Measurements from ENCODE around the gene CACNB4.
"Not testable (repeated sequence)": the region's sequence is repeated elsewhere in the genome, so short reads cannot be mapped to it uniquely, and the experiment has no call there.

The CACNB4 gene

GRCh38 chr2:151796774-151797173 is 302.1 kb downstream of the CACNB4 start:
- Histone ChIP-seq H4K20me1 (ENCODE audit: insufficient read depth, low read length) (no peaks in the 10 kb centered on the region), H2AFZ (ENCODE audit: low read length) (no peak overlapping the region), H3K9me3 (ENCODE audit: low read length) (no peaks in the 10 kb centered on the region), H3K79me2 (ENCODE audit: insufficient read depth, low read length) (no peaks in the 10 kb centered on the region), H3K36me3 (ENCODE audit: insufficient read depth, low read length) (peaks cover 29% of the 10 kb centered on the region), H3K4me2 (ENCODE audit: low read length) (no peak overlapping the region), H3F3A (ENCODE audit: insufficient read depth, low read length) (no peaks in the 10 kb centered on the region), H3K9me2 (ENCODE audit: low read depth, low read length) (no peaks in the 10 kb centered on the region), H3K4me3 (ENCODE audit: low read depth, low read length, poor library complexity, severe bottlenecking) (no peak overlapping the region), H3K9ac (ENCODE audit: low read length) (no peak overlapping the region), H3K4me1 (ENCODE audit: insufficient read depth, low read length, severe bottlenecking) (no peaks in the 10 kb centered on the region), H3K27me3 (ENCODE audit: insufficient read depth, low read length) (no peaks in the 10 kb centered on the region), H3K27ac (ENCODE audit: low read depth, low read length, poor library complexity, severe bottlenecking) (no peak overlapping the region)
- no peak for TF ChIP-seq EZH2 (IDR thresholded peaks at IDR 0.05; ENCODE audit: borderline replicate concordance, low read length)
- TF ChIP-seq, protein P1, sequence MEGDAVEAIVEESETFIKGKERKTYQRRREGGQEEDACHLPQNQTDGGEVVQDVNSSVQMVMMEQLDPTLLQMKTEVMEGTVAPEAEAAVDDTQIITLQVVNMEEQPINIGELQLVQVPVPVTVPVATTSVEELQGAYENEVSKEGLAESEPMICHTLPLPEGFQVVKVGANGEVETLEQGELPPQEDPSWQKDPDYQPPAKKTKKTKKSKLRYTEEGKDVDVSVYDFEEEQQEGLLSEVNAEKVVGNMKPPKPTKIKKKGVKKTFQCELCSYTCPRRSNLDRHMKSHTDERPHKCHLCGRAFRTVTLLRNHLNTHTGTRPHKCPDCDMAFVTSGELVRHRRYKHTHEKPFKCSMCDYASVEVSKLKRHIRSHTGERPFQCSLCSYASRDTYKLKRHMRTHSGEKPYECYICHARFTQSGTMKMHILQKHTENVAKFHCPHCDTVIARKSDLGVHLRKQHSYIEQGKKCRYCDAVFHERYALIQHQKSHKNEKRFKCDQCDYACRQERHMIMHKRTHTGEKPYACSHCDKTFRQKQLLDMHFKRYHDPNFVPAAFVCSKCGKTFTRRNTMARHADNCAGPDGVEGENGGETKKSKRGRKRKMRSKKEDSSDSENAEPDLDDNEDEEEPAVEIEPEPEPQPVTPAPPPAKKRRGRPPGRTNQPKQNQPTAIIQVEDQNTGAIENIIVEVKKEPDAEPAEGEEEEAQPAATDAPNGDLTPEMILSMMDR (IDR thresholded peaks at IDR 0.05; ENCODE audit: low read length) = no peak

DNA sequence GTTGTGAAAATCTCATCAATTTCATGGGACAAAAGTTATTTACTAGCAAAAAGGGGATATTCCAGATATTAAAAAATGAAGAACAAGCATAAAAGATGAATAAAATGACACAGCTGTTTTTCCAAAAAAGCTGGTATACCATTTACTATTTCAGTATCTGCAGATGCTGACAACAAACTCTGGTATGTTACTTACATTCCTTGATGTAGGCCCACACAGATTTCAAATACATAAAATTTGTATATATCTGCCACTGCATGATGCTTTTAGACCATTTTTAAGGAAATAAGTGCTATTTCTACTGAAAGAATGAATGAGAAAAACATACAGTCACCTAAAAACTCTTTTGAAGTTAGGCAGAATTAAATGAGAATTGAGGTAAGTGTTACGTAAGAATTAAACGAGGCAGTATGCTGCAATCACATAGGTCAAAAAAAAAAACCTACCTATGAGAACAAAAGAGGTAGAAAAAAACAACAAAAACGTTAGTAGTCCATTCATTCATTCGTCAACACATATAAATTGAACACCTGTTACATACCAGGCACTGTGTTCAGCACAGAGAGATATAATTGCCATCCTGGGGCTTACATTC is 303.1 kb downstream of the CACNB4 start:
- Histone ChIP-seq H4K20me1 (ENCODE audit: insufficient read depth, low read length) (no peaks in the 10 kb centered on the region), H3K79me2 (ENCODE audit: insufficient read depth, low read length) (no peaks in the 10 kb centered on the region), H2AFZ (ENCODE audit: low read length) (no peak overlapping the region), H3K9ac (ENCODE audit: low read length) (no peak overlapping the region), H3K9me3 (ENCODE audit: low read length) (no peaks in the 10 kb centered on the region), H3K27ac (ENCODE audit: low read depth, low read length, poor library complexity, severe bottlenecking) (no peak overlapping the region), H3K4me3 (ENCODE audit: low read depth, low read length, poor library complexity, severe bottlenecking) (no peak overlapping the region), H3K4me2 (ENCODE audit: low read length) (no peak overlapping the region), H3K27me3 (ENCODE audit: insufficient read depth, low read length) (no peaks in the 10 kb centered on the region), H3K36me3 (ENCODE audit: insufficient read depth, low read length) (peaks cover 20% of the 10 kb centered on the region), H3K9me2 (ENCODE audit: low read depth, low read length) (no peaks in the 10 kb centered on the region), H3K4me1 (ENCODE audit: insufficient read depth, low read length, severe bottlenecking) (no peaks in the 10 kb centered on the region), H3F3A (ENCODE audit: insufficient read depth, low read length) (no peaks in the 10 kb centered on the region)
- TF ChIP-seq, protein P1 (IDR thresholded peaks at IDR 0.05; ENCODE audit: low read length) = no peak
- no peak for TF ChIP-seq EZH2 (IDR thresholded peaks at IDR 0.05; ENCODE audit: borderline replicate concordance, low read length)

- not testable (repeated sequence) for H3K9ac ChIP-seq (ENCODE audit: low read length); H3K79me2 ChIP-seq (ENCODE audit: insufficient read depth, low read length); H3K9me2 ChIP-seq (ENCODE audit: low read depth, low read length); H3F3A ChIP-seq (ENCODE audit: insufficient read depth, low read length); H3K9me3 ChIP-seq (ENCODE audit: low read length); H3K4me1 ChIP-seq (ENCODE audit: insufficient read depth, low read length, severe bottlenecking); H4K20me1 ChIP-seq (ENCODE audit: insufficient read depth, low read length); H2AFZ ChIP-seq (ENCODE audit: low read length); H3K4me3 ChIP-seq (ENCODE audit: low read depth, low read length, poor library complexity, severe bottlenecking); H3K27ac ChIP-seq (ENCODE audit: low read depth, low read length, poor library complexity, severe bottlenecking); H3K27me3 ChIP-seq (ENCODE audit: insufficient read depth, low read length); H3K4me2 ChIP-seq (ENCODE audit: low read length)
- peaks cover 15% of the 10 kb centered on the region for H3K36me3 ChIP-seq (ENCODE audit: insufficient read depth, low read length)
These were observed 304.4 kb downstream of the CACNB4 start for GRCh38 chr2:151794422-151794821.

GRCh38 chr2:151793123-151793522 is 305.7 kb downstream of the CACNB4 start:
- Histone ChIP-seq H3K9ac (ENCODE audit: low read length) (no peak overlapping the region), H3K36me3 (ENCODE audit: insufficient read depth, low read length) (peaks cover 21% of the 10 kb centered on the region), H3K27ac (ENCODE audit: low read depth, low read length, poor library complexity, severe bottlenecking) (no peak overlapping the region), H4K20me1 (ENCODE audit: insufficient read depth, low read length) (no peaks in the 10 kb centered on the region), H3K4me3 (ENCODE audit: low read depth, low read length, poor library complexity, severe bottlenecking) (no peak overlapping the region), H3K79me2 (ENCODE audit: insufficient read depth, low read length) (no peaks in the 10 kb centered on the region), H3F3A (ENCODE audit: insufficient read depth, low read length) (no peaks in the 10 kb centered on the region), H3K4me1 (ENCODE audit: insufficient read depth, low read length, severe bottlenecking) (no peaks in the 10 kb centered on the region), H3K4me2 (ENCODE audit: low read length) (no peak overlapping the region), H3K9me2 (ENCODE audit: low read depth, low read length) (no peaks in the 10 kb centered on the region), H3K27me3 (ENCODE audit: insufficient read depth, low read length) (no peaks in the 10 kb centered on the region), H2AFZ (ENCODE audit: low read length) (no peak overlapping the region), H3K9me3 (ENCODE audit: low read length) (no peaks in the 10 kb centered on the region)
- TF ChIP-seq, protein P1 (IDR thresholded peaks at IDR 0.05; ENCODE audit: low read length) = no peak
- TF ChIP-seq EZH2 (IDR thresholded peaks at IDR 0.05; ENCODE audit: borderline replicate concordance, low read length) = no peak
